Upper lobe of left lung (tissue), 4 donors: ENCODE results near the gene SLC6A19.

Experiments
- POLR2A ChIP-seq, 4 donors: fragments of 450-650 bp; IDR thresholded peaks; one replicate each; pipeline ENCODE4 v1.5.1; 2016 to 2017; ENCODE audit warnings: antibody characterized with exemption in 4 of 4, mild to moderate bottlenecking in 2 of 4
- POLR2AphosphoS5 ChIP-seq, 2 donors: sonication (generic); formaldehyde crosslinking; IDR thresholded peaks; one replicate each; pipeline ENCODE4 v1.5.1; 2017; ENCODE audit warnings: antibody characterized with exemption in 2 of 2

DNA sequence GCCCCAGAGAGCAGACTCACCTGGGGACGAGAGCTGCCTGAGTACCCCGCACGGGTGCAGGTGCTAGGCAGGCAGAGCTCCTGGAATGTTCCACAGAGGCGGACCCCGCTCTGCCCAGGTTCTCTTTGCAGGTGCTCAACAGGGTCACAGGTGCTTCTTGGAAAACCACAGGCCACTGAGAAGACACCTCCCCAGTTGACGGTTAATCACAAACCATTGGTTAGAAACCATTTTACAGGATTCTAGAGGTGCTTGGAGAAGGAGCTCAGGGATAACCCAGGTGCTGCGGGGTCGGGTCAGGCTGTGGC, 17.3 kb upstream of the SLC6A19 start:
- TF ChIP-seq POLR2A (IDR thresholded peaks at IDR 0.05) (no peak), POLR2AphosphoS5 (IDR thresholded peaks at IDR 0.05) (no peak)
